Astrocyte (in vitro differentiated cells and primary cell): ENCODE measurements around the gene CNN2. TPM values are rescaled to one million over a fixed set of nuclear protein-coding genes. Genes with fewer than 3 reads are reported as not detected.

Experiments
- DNase-seq: peaks from one replicate; pipeline ENCODE4 v3.0.0-alpha.2; 2010; ENCODE audit warnings: low read depth
- FAIRE-seq: peaks from 2 replicates; lab custom pipeline; 2011; peaks lifted over from hg19 to GRCh38; lab: Jason Lieb, UNC
- H2AFZ ChIP-seq: 2 replicates; pipeline ENCODE4 v1.6.0; 2012; ENCODE audit warnings: low read depth, low read length, inconsistent platforms
- H3K27ac ChIP-seq: 2 replicates; pipeline ENCODE4 v1.5.1; 2011; ENCODE audit warnings: low read depth, low read length, inconsistent platforms
- H3K27me3 ChIP-seq: 2 replicates; pipeline ENCODE4 v1.6.0; 2011; ENCODE audit warnings: low read length, inconsistent platforms; ENCODE audit not compliant: insufficient read depth
- H3K36me3 ChIP-seq: 2 replicates; pipeline ENCODE4 v1.5.1; 2011; ENCODE audit warnings: low read length, inconsistent platforms; ENCODE audit not compliant: insufficient read depth
- H3K4me1 ChIP-seq: 2 replicates; pipeline ENCODE4 v1.5.1; 2011; ENCODE audit warnings: low read length, inconsistent platforms; ENCODE audit not compliant: insufficient read depth
- H3K4me2 ChIP-seq: 2 replicates; pipeline ENCODE4 v1.6.0; 2012; ENCODE audit warnings: low read length, inconsistent platforms
- H3K4me3 ChIP-seq: 2 replicates; pipeline ENCODE4 v1.5.1; 2011; ENCODE audit warnings: low read depth, mild to moderate bottlenecking, low read length, inconsistent platforms; ENCODE audit not compliant: insufficient read depth
- H3K79me2 ChIP-seq: 2 replicates; pipeline ENCODE4 v1.6.0; 2012; ENCODE audit warnings: mild to moderate bottlenecking, low read length, inconsistent platforms; ENCODE audit not compliant: insufficient read depth
- H3K9ac ChIP-seq: 2 replicates; pipeline ENCODE4 v1.6.0; 2012; ENCODE audit warnings: mild to moderate bottlenecking, low read length, inconsistent platforms
- H3K9me3 ChIP-seq: 2 replicates; pipeline ENCODE4 v1.5.1; 2012; ENCODE audit warnings: low read depth, mild to moderate bottlenecking, low read length, inconsistent platforms; ENCODE audit not compliant: insufficient read depth
- H4K20me1 ChIP-seq: 2 replicates; pipeline ENCODE4 v1.6.0; 2012; ENCODE audit warnings: low read length, inconsistent platforms; ENCODE audit not compliant: insufficient read depth
- H3K27ac Mint-ChIP-seq: one replicate; pipeline ENCODE4 v1.8.0; 2021; ENCODE audit warnings: mild to moderate bottlenecking, mixed read lengths; ENCODE audit not compliant: unreplicated experiment
- H3K27me3 Mint-ChIP-seq: one replicate; pipeline ENCODE4 v1.8.0; 2021; ENCODE audit warnings: low read depth, mixed read lengths; ENCODE audit not compliant: unreplicated experiment
- H3K36me3 Mint-ChIP-seq: one replicate; pipeline ENCODE4 v1.8.0; 2021; ENCODE audit warnings: low read depth, mixed read lengths; ENCODE audit not compliant: unreplicated experiment
- H3K4me1 Mint-ChIP-seq: one replicate; pipeline ENCODE4 v1.8.0; 2021; ENCODE audit warnings: low read depth, mixed read lengths; ENCODE audit not compliant: unreplicated experiment
- H3K4me3 Mint-ChIP-seq: one replicate; pipeline ENCODE4 v1.8.0; 2021; ENCODE audit warnings: mild to moderate bottlenecking, moderate library complexity, mixed read lengths; ENCODE audit not compliant: unreplicated experiment
- H3K9me3 Mint-ChIP-seq: one replicate; pipeline ENCODE4 v1.8.0; 2021; ENCODE audit warnings: mild to moderate bottlenecking, mixed read lengths; ENCODE audit not compliant: unreplicated experiment
- EZH2 ChIP-seq: IDR thresholded peaks from 2 replicates; pipeline ENCODE4 v1.6.1; 2012; ENCODE audit warnings: mild to moderate bottlenecking, low read length, inconsistent platforms; ENCODE audit not compliant: insufficient read depth
- total RNA-seq: library from RNA; stranded (reverse); gene quantifications from 2 replicates; pipeline ENCODE4 v1.2.1, GENCODE V29; 2021
- TF ChIP-seq, protein P1 (sequence below): IDR thresholded peaks from 2 replicates; pipeline ENCODE4 v1.5.1; 2011; ENCODE audit warnings: low read depth, mild to moderate bottlenecking, inconsistent platforms, low read length, moderate library complexity; ENCODE audit not compliant: insufficient read depth

The CNN2 gene
- total RNA-seq, 1 donor from 2014 or later = 819 TPM

DNA sequence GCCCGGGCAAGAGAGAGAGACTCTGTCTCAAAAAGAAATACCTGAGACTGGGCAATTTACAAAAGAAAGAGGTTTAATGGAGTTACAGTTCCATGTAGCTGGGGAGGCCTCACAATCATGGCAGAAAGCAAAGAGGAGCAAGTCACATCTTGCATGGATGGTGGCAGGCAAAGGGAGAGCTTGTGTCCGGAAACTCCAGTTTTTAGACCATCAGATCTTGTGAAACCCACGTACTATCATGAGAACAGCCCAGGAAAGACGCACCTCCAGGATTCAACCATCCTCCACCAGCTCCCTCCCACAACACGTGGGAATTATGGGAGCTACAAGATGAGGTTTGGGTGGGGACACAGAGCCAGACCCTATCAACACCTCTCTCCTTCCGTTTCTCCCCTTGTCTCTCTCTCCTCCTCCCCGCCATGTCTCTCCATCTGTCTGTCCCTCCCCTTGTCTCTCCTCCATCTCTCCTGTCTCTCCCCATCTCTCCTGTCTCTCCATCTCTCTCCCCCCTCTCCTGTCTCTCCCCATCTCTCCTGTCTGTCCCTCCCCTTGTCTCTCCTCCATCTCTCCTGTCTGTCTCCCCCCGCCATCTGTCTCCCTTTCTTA, 58.7 kb downstream of the CNN2 start:
- no peak overlapping the region for H3K27ac ChIP-seq
- no peak for TF ChIP-seq EZH2
- TF ChIP-seq, protein P1, sequence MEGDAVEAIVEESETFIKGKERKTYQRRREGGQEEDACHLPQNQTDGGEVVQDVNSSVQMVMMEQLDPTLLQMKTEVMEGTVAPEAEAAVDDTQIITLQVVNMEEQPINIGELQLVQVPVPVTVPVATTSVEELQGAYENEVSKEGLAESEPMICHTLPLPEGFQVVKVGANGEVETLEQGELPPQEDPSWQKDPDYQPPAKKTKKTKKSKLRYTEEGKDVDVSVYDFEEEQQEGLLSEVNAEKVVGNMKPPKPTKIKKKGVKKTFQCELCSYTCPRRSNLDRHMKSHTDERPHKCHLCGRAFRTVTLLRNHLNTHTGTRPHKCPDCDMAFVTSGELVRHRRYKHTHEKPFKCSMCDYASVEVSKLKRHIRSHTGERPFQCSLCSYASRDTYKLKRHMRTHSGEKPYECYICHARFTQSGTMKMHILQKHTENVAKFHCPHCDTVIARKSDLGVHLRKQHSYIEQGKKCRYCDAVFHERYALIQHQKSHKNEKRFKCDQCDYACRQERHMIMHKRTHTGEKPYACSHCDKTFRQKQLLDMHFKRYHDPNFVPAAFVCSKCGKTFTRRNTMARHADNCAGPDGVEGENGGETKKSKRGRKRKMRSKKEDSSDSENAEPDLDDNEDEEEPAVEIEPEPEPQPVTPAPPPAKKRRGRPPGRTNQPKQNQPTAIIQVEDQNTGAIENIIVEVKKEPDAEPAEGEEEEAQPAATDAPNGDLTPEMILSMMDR = no peak
- no peaks in the 10 kb centered on the region for H3K27me3 Mint-ChIP-seq
- H2AFZ ChIP-seq = no peak overlapping the region
- no peaks in the 10 kb centered on the region for H3K9me3 Mint-ChIP-seq
- no peak overlapping the region for H3K4me3 Mint-ChIP-seq
- no peak for DNase-seq
- peaks cover 2% of the 10 kb centered on the region for H3K36me3 ChIP-seq
- no peak overlapping the region for H3K9ac ChIP-seq
- H3K27ac Mint-ChIP-seq = no peak overlapping the region
- FAIRE-seq = no peak
- no peaks in the 10 kb centered on the region for H3K4me1 Mint-ChIP-seq
- H3K36me3 Mint-ChIP-seq = peaks cover 5% of the 10 kb centered on the region
- H3K4me1 ChIP-seq = no peaks in the 10 kb centered on the region
- no peak overlapping the region for H3K4me2 ChIP-seq
- H3K79me2 ChIP-seq = no peaks in the 10 kb centered on the region
- no peaks in the 10 kb centered on the region for H3K9me3 ChIP-seq
- peaks cover 3% of the 10 kb centered on the region for H4K20me1 ChIP-seq
- no peaks in the 10 kb centered on the region for H3K27me3 ChIP-seq
- no peak overlapping the region for H3K4me3 ChIP-seq

DNA sequence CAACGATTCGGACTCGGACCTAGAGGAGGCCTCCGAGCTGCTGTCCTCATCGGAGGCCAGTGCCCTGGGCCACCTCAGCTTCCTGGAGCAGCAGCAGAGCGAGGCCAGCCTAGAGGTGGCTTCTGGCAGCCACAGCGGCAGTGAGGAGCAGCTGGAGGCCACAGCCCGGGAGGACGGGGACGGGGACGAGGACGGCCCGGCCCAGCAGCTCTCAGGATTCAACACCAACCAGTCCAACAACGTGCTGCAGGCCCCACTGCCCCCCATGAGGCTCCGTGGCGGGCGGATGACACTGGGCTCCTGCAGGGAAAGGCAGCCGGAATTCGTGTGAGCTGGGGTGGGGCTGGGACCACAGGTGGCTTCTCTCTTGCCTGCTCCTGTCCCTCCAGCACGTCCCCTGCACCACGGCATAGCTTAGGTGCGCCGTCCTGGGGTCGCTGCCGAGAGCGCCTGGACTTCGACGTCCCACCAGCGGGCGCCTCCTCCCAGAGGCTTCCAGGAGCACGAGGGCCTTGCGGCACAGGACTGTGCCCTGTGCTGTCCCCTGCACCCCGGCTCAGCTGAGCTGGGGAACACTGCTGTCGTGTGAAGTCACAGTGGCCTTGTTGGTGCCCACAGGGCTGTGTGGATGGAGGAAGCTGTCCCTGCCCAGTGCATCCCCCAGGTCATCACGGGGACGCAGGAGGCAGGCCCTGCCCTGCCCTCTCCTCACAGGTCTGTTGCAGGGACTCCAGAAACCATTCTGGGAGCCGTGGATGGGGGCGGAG, 59.5 kb downstream of the CNN2 start:
- H3K36me3 Mint-ChIP-seq = peaks cover 5% of the 10 kb centered on the region
- Histone ChIP-seq H4K20me1 (peaks cover 3% of the 10 kb centered on the region), H3K4me3 (no peak overlapping the region), H3K36me3 (peaks cover 2% of the 10 kb centered on the region), H3K27me3 (no peaks in the 10 kb centered on the region), H3K9me3 (no peaks in the 10 kb centered on the region), H2AFZ (no peak overlapping the region), H3K9ac (no peak overlapping the region), H3K27ac (no peak overlapping the region), H3K4me2 (no peak overlapping the region), H3K79me2 (no peaks in the 10 kb centered on the region), H3K4me1 (no peaks in the 10 kb centered on the region)
- H3K4me3 Mint-ChIP-seq = no peak overlapping the region
- H3K9me3 Mint-ChIP-seq = no peaks in the 10 kb centered on the region
- TF ChIP-seq, protein P1 = no peak
- TF ChIP-seq EZH2 = no peak
- no peaks in the 10 kb centered on the region for H3K4me1 Mint-ChIP-seq
- H3K27ac Mint-ChIP-seq = no peak overlapping the region
- DNase-seq (no peak), FAIRE-seq (no peak)
- no peaks in the 10 kb centered on the region for H3K27me3 Mint-ChIP-seq

DNA sequence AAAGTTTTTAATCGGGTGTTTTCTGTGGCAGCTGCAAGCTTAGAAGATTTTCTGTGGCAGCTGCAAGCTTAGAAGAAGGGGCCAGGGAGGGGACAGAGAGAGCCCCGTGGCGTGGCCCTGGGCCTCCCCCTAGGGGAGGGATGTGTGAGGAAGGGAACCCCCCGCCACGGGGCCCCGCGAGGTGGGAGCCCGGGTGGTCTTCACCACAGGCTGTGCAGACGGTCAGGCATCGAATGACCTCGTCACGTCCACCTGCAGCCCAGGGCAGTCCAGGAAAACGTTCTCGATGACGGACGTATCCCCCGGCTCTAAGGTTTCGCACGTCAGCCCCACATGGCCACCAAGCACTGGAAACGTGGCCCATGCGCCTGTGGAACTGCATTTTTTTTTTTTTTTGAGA, 60.2 kb downstream of the CNN2 start:
- Histone ChIP-seq H3K4me3 (no peak overlapping the region), H2AFZ (no peak overlapping the region), H3K36me3 (peaks cover 2% of the 10 kb centered on the region), H3K27ac (no peak overlapping the region), H3K9me3 (no peaks in the 10 kb centered on the region), H3K4me1 (no peaks in the 10 kb centered on the region), H3K27me3 (no peaks in the 10 kb centered on the region), H3K9ac (no peak overlapping the region), H3K79me2 (no peaks in the 10 kb centered on the region), H4K20me1 (peaks cover 3% of the 10 kb centered on the region), H3K4me2 (no peak overlapping the region)
- Mint-ChIP-seq H3K27me3 (no peaks in the 10 kb centered on the region), H3K4me1 (no peaks in the 10 kb centered on the region), H3K9me3 (no peaks in the 10 kb centered on the region), H3K4me3 (no peak overlapping the region), H3K36me3 (peaks cover 5% of the 10 kb centered on the region), H3K27ac (no peak overlapping the region)
- FAIRE-seq = no peak
- TF ChIP-seq, protein P1 = no peak
- TF ChIP-seq EZH2 = no peak
- DNase-seq = no peak
